HepG2 (cell line): ENCODE measurements around the gene COQ9. TPM values are rescaled to one million over a fixed set of nuclear protein-coding genes. Genes with fewer than 3 reads are reported as not detected.

Experiments used
- ATAC-seq: fragments of 200-7000 bp; cut with Tn5 transposase; 3 replicates; pipeline ENCODE4 v1.9.1; 2020; ENCODE audit warnings: mild to moderate bottlenecking, moderate library complexity
- BruUV-seq: library from RNA; stranded (reverse); fragments of 400-500 nt; replicated peaks from 2 replicates; lab custom pipeline; 2021; lab: Mats Ljungman, UMichigan
- CTCF ChIA-PET: fragments of 300-600 bp; formaldehyde crosslinking; extraction: SDS; loops from one replicate; lab custom pipeline; 2021; ENCODE audit warnings: low total read pairs, inconsistent platforms, low intra/inter-chr PET ratio; lab: Yijun Ruan, JAX
- POLR2A ChIA-PET: fragments of 350-600 bp; sonication (Branson Sonifier 250); formaldehyde crosslinking; loops from one replicate; lab custom pipeline; 2020; ENCODE audit warnings: antibody characterized with exemption, inconsistent platforms; lab: Yijun Ruan, JAX
- DNase-seq: peaks from one replicate; pipeline ENCODE4 v3.0.0-alpha.2; 2015; ENCODE audit warnings: low spot score
- FAIRE-seq: peaks from 3 replicates; lab custom pipeline; 2011; peaks lifted over from hg19 to GRCh38; lab: Jason Lieb, UNC
- H2AFZ ChIP-seq: one replicate; pipeline ENCODE4 v1.6.1; 2011; ENCODE audit warnings: low read length, inconsistent platforms
- H3K27ac ChIP-seq: fragments of 300-600 bp; 3 replicates; pipeline ENCODE4 v1.8.0; 2011; ENCODE audit warnings: mixed run types, mild to moderate bottlenecking, mixed read lengths, low read length, inconsistent platforms; ENCODE audit not compliant: insufficient read depth; ENCODE audit errors: extremely low read length
- H3K27me3 ChIP-seq, 2 experiments: fragments of 200-600 bp in 1 of 2; 2 replicates in 1 of 2; 3 replicates in 1 of 2; pipeline versions ENCODE4 v1.6.0 to v1.8.0; 2011; ENCODE audit warnings: low read length in 2 of 2, mild to moderate bottlenecking in 2 of 2, moderate library complexity in 2 of 2, inconsistent platforms in 1 of 2; ENCODE audit not compliant: insufficient read depth in 2 of 2, control insufficient read depth in 1 of 2
- H3K36me3 ChIP-seq, 2 experiments: fragments of 200-600 bp in 1 of 2; replicated peaks in 1 of 2; 2 replicates in 1 of 2; 3 replicates in 1 of 2; pipeline versions ENCODE4 v1.5.1 to v1.8.0; 2011; ENCODE audit warnings: low read length in 2 of 2, inconsistent platforms in 1 of 2; ENCODE audit not compliant: insufficient read depth in 2 of 2, control insufficient read depth in 1 of 2
- H3K4me1 ChIP-seq: 2 replicates; pipeline ENCODE4 v1.5.1; 2012; ENCODE audit warnings: low read length, inconsistent platforms; ENCODE audit not compliant: insufficient read depth
- H3K4me2 ChIP-seq: 2 replicates; pipeline ENCODE4 v1.6.0; 2011; ENCODE audit warnings: low read depth, low read length, inconsistent platforms
- H3K4me3 ChIP-seq, 3 experiments: fragments of 200-600 bp in 1 of 3; sonication (generic), shearing (Covaris generic) in 1 of 3; replicated peaks in 1 of 3; 2 replicates each; pipeline ENCODE4 v1.5.1; 2011 to 2016; ENCODE audit warnings: low read length in 3 of 3, inconsistent platforms in 2 of 3, low read depth in 2 of 3, mild to moderate bottlenecking in 2 of 3, control low read depth in 1 of 3, mixed read lengths in 1 of 3; ENCODE audit not compliant: insufficient read depth in 1 of 3
- H3K79me2 ChIP-seq: one replicate; pipeline ENCODE4 v1.6.1; 2011; ENCODE audit warnings: low read length, inconsistent platforms; ENCODE audit not compliant: insufficient read depth
- H3K9ac ChIP-seq: 2 replicates; pipeline ENCODE4 v1.6.0; 2011; ENCODE audit warnings: mild to moderate bottlenecking, low read depth, low read length, inconsistent platforms; ENCODE audit not compliant: insufficient read depth
- H3K9me3 ChIP-seq: 2 replicates; pipeline ENCODE4 v1.5.1; 2012; ENCODE audit warnings: mild to moderate bottlenecking, low read length
- H4K20me1 ChIP-seq: 2 replicates; pipeline ENCODE4 v1.6.0; 2011; ENCODE audit warnings: inconsistent platforms, mild to moderate bottlenecking, low read length, moderate library complexity; ENCODE audit not compliant: insufficient read depth
- AGO1 ChIP-seq: fragments of 200-400 bp; formaldehyde crosslinking; IDR thresholded peaks from 2 replicates; pipeline ENCODE4 v1.6.1; 2017; ENCODE audit warnings: mild to moderate bottlenecking, low read depth, low read length, moderate library complexity; ENCODE audit not compliant: poor library complexity, severe bottlenecking
- RFXANK ChIP-seq: IDR thresholded peaks from 2 replicates; pipeline ENCODE4 v1.6.1; 2016
- ZFX ChIP-seq: sonication (generic); formaldehyde crosslinking; IDR thresholded peaks from 2 replicates; pipeline ENCODE4 v1.4.0; 2020; ENCODE audit warnings: mild to moderate bottlenecking, low read depth, missing genetic modification reagents, moderate library complexity
- ZNF547 ChIP-seq: sonication (generic); formaldehyde crosslinking; IDR thresholded peaks from 2 replicates; pipeline ENCODE4 v1.5.1; 2020; ENCODE audit warnings: mild to moderate bottlenecking, missing genetic modification reagents
- ZNF629 ChIP-seq: sonication (generic); formaldehyde crosslinking; conservative IDR thresholded peaks from 2 replicates; pipeline ENCODE4 v1.5.0; 2020; ENCODE audit warnings: missing genetic modification reagents
- WGBS: methylation state at CpG from one replicate; pipeline ENCODE4 v1.1.6; 2017; ENCODE audit warnings: low lambda C conversion rate; 5-methylcytosine and 5-hydroxymethylcytosine counted together
- in situ Hi-C: cut with HindIII; loops from 2 replicates; pipeline ENCODE4 v1.10.0; 2017; ENCODE audit warnings: low pct_unique_long_range_greater_than_20kb; ENCODE audit not compliant: extremely low pct_ligation_motif_present
- intact Hi-C: fragments of 100-400 bp; cut with micrococcal nuclease; formaldehyde crosslinking; loops from one replicate; pipeline ENCODE4 v1.10.0; 2022; ENCODE audit not compliant: unreplicated experiment
- polyA plus RNA-seq, 8 experiments: library from polyadenylated mRNA; depleted of rRNA in 3 of 8; stranded (reverse) in 7 of 8; unstranded in 1 of 8; fragments of >200 nt; fragmentation: Illumina TruSeq in 4 of 8; extraction: Trizol in 4 of 8; gene quantifications; 2 replicates each; pipeline versions ENCODE4 v1.2.1 to v1.2.3, GENCODE V29; 2011 to 2016; ENCODE audit warnings: low read depth in 4 of 8, missing spikeins in 1 of 8, mixed read lengths in 1 of 8; ENCODE audit not compliant: insufficient read depth in 1 of 8
- total RNA-seq, 5 experiments: library from RNA; depleted of rRNA; stranded (reverse); fragments of >200 nt; fragmentation: Illumina TruSeq; extraction: Trizol; gene quantifications; 2 replicates each; pipeline ENCODE4 v1.2.3, GENCODE V29; 2016; ENCODE audit warnings: low read depth in 1 of 5
- TF ChIP-seq, protein P1 (sequence below): sonication (generic); formaldehyde crosslinking; IDR thresholded peaks from 2 replicates; pipeline ENCODE4 v1.4.0; 2020; ENCODE audit warnings: missing genetic modification reagents
- TF ChIP-seq, protein P2 (sequence below): sonication (generic); formaldehyde crosslinking; IDR thresholded peaks from 2 replicates; pipeline ENCODE4 v1.4.0; 2020; ENCODE audit warnings: missing genetic modification reagents
- TF ChIP-seq, protein P3 (sequence below): sonication (generic); formaldehyde crosslinking; IDR thresholded peaks from 2 replicates; pipeline ENCODE4 v1.8.1; 2023; ENCODE audit warnings: mild to moderate bottlenecking, missing genetic modification reagents, borderline replicate concordance

Gene COQ9
- total and polyA plus RNA-seq, 2 of the 13 experiments (the other 11 are each of a cell fraction or from before 2014, with no cell fraction given): 57.5 to 108 TPM

- no peaks in the 10 kb centered on the region for H3K9me3 ChIP-seq
- no peak for DNase-seq
- H3K4me2 ChIP-seq: no peak overlapping the region
- FAIRE-seq: no peak
- no peaks in the 10 kb centered on the region for H4K20me1 ChIP-seq
- ATAC-seq: no peak
- BruUV-seq: no TSS peak
- no peak for TF ChIP-seq RFXANK
- TF ChIP-seq ZNF547 (CRISPR knock-in tag): no peak
- peak; percentile 80 for TF ChIP-seq ZNF629 (CRISPR knock-in tag)
- H3K27ac ChIP-seq: no peak overlapping the region
- H3K4me3 ChIP-seq: no peak overlapping the region
- peaks cover 42% of the 10 kb centered on the region for H3K4me1 ChIP-seq
- intact Hi-C loops (no loop called here), in situ Hi-C loops (no loop called here)
- H3K27me3 ChIP-seq: peaks cover 8 to 45% of the 10 kb centered on the region in 2 experiments; a peak in 4 of 5 replicates
- CTCF ChIA-PET: no interaction called here
- no peak overlapping the region for H3K9ac ChIP-seq
- H2AFZ ChIP-seq: no peak overlapping the region
- POLR2A ChIA-PET: interaction anchor here (0.8 to 3.5 kb wide), 3 partner anchors 20 to 61 kb away, joined by 3 to 11 read pairs (median 3); partner anchors contain the start of genes CIAPIN1 and COQ9
- WGBS: 24% methylated on average over 8 of the region's 13 CpGs
- H3K79me2 ChIP-seq: no peaks in the 10 kb centered on the region
- H3K36me3 ChIP-seq: no peaks in the 10 kb centered on the region
These were observed 60.1 kb downstream of the COQ9 start for GRCh38 chr16:57507136-57508034.

- DNase-seq (no peak), FAIRE-seq (no peak), ATAC-seq (peak; percentile 47)
- Histone ChIP-seq H3K9ac (no peak overlapping the region), H3K79me2 (no peaks in the 10 kb centered on the region), H2AFZ (no peak overlapping the region), H3K27me3 (peaks cover 8 to 40% of the 10 kb centered on the region in 2 experiments; a peak in 4 of 5 replicates), H3K9me3 (no peaks in the 10 kb centered on the region), H3K27ac (no peak overlapping the region), H3K4me2 (no peak overlapping the region), H3K36me3 (no peaks in the 10 kb centered on the region), H4K20me1 (no peaks in the 10 kb centered on the region), H3K4me3 (no peak overlapping the region; a peak in 1 of 6 replicates), H3K4me1 (peaks cover 35% of the 10 kb centered on the region)
- ChIA-PET CTCF (no interaction called here), POLR2A (interaction anchor here (0.8 to 3.5 kb wide), 3 partner anchors 21 to 61 kb away, joined by 3 to 11 read pairs (median 3); partner anchors contain the start of genes CIAPIN1 and COQ9)
- no TSS peak for BruUV-seq
- intact Hi-C loops: no loop called here
- 52% methylated on average over 2 of the region's 3 CpGs for WGBS
- in situ Hi-C loops: no loop called here
- TF ChIP-seq, protein P1, sequence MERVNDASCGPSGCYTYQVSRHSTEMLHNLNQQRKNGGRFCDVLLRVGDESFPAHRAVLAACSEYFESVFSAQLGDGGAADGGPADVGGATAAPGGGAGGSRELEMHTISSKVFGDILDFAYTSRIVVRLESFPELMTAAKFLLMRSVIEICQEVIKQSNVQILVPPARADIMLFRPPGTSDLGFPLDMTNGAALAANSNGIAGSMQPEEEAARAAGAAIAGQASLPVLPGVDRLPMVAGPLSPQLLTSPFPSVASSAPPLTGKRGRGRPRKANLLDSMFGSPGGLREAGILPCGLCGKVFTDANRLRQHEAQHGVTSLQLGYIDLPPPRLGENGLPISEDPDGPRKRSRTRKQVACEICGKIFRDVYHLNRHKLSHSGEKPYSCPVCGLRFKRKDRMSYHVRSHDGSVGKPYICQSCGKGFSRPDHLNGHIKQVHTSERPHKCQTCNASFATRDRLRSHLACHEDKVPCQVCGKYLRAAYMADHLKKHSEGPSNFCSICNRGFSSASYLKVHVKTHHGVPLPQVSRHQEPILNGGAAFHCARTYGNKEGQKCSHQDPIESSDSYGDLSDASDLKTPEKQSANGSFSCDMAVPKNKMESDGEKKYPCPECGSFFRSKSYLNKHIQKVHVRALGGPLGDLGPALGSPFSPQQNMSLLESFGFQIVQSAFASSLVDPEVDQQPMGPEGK (CRISPR knock-in tag): peak; percentile 46; the same call in 1 of the 2 replicates
- TF ChIP-seq ZFX (CRISPR knock-in tag) (0 out of 2 replicates have a peak, but pooled peaks have one; percentile 28), AGO1 (no peak)
- TF ChIP-seq, protein P2, sequence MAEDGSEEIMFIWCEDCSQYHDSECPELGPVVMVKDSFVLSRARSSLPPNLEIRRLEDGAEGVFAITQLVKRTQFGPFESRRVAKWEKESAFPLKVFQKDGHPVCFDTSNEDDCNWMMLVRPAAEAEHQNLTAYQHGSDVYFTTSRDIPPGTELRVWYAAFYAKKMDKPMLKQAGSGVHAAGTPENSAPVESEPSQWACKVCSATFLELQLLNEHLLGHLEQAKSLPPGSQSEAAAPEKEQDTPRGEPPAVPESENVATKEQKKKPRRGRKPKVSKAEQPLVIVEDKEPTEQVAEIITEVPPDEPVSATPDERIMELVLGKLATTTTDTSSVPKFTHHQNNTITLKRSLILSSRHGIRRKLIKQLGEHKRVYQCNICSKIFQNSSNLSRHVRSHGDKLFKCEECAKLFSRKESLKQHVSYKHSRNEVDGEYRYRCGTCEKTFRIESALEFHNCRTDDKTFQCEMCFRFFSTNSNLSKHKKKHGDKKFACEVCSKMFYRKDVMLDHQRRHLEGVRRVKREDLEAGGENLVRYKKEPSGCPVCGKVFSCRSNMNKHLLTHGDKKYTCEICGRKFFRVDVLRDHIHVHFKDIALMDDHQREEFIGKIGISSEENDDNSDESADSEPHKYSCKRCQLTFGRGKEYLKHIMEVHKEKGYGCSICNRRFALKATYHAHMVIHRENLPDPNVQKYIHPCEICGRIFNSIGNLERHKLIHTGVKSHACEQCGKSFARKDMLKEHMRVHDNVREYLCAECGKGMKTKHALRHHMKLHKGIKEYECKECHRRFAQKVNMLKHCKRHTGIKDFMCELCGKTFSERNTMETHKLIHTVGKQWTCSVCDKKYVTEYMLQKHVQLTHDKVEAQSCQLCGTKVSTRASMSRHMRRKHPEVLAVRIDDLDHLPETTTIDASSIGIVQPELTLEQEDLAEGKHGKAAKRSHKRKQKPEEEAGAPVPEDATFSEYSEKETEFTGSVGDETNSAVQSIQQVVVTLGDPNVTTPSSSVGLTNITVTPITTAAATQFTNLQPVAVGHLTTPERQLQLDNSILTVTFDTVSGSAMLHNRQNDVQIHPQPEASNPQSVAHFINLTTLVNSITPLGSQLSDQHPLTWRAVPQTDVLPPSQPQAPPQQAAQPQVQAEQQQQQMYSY (CRISPR knock-in tag): no peak
- TF ChIP-seq, protein P3, sequence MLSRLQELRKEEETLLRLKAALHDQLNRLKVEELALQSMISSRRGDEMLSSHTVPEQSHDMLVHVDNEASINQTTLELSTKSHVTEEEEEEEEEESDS (CRISPR knock-in tag): no peak
These were observed 60.8 kb downstream of the COQ9 start for GRCh38 chr16:57508035-57508425.
